Progenitor cell of endocrine pancreas (in vitro differentiated cells): ENCODE results near the gene KRTAP10-2. TPM values are rescaled to one million over a fixed set of nuclear protein-coding genes. Genes with fewer than 3 reads are reported as not detected.

Source experiments
- DNase-seq: peaks from one replicate; pipeline ENCODE4 v3.0.0; 2021; ENCODE audit warnings: low spot score; ENCODE audit not compliant: unreplicated experiment
- H3K27ac Mint-ChIP-seq: 2 replicates; pipeline ENCODE4 v1.8.0; 2021; ENCODE audit warnings: mild to moderate bottlenecking, moderate library complexity, mixed read lengths
- H3K27me3 Mint-ChIP-seq: 2 replicates; pipeline ENCODE4 v1.8.0; 2021; ENCODE audit warnings: mixed read lengths
- H3K36me3 Mint-ChIP-seq: 2 replicates; pipeline ENCODE4 v1.8.0; 2022; ENCODE audit warnings: mixed read lengths; ENCODE audit not compliant: insufficient read depth
- H3K4me1 Mint-ChIP-seq: 2 replicates; pipeline ENCODE4 v1.8.0; 2021; ENCODE audit warnings: low read depth, mixed read lengths
- H3K4me3 Mint-ChIP-seq: 2 replicates; pipeline ENCODE4 v1.8.0; 2021; ENCODE audit warnings: low read depth, mild to moderate bottlenecking, moderate library complexity, mixed read lengths
- H3K9me3 Mint-ChIP-seq: 2 replicates; pipeline ENCODE4 v1.8.0; 2021; ENCODE audit warnings: low read depth, mixed read lengths
- CTCF ChIP-seq: fragments of 200-600 bp; sonication (generic); IDR thresholded peaks from one replicate; pipeline ENCODE4 v1.5.0; 2021; ENCODE audit warnings: antibody characterized with exemption, mild to moderate bottlenecking; ENCODE audit not compliant: unreplicated experiment
- total RNA-seq: library from RNA; stranded (reverse); gene quantifications from 2 replicates; pipeline ENCODE4 v1.2.1, GENCODE V29; 2021

KRTAP10-2 gene
- total RNA-seq, 1 donor from 2014 or later = not detected

- no peak overlapping the region for H3K27ac Mint-ChIP-seq
- H3K4me1 Mint-ChIP-seq = no peaks in the 10 kb centered on the region
- no peak for TF ChIP-seq CTCF
- no peaks in the 10 kb centered on the region for H3K9me3 Mint-ChIP-seq
- no peak for DNase-seq
- H3K27me3 Mint-ChIP-seq = no peaks in the 10 kb centered on the region
- H3K4me3 Mint-ChIP-seq = no peak overlapping the region
- H3K36me3 Mint-ChIP-seq = no peaks in the 10 kb centered on the region
Measured at GRCh38 chr21:44513389-44514217, 37.7 kb downstream of the KRTAP10-2 start.

- Mint-ChIP-seq H3K27ac (no peak overlapping the region), H3K4me1 (no peaks in the 10 kb centered on the region), H3K36me3 (no peaks in the 10 kb centered on the region), H3K27me3 (no peaks in the 10 kb centered on the region), H3K4me3 (no peak overlapping the region), H3K9me3 (no peaks in the 10 kb centered on the region)
- DNase-seq = no peak
- TF ChIP-seq CTCF = no peak
Measured at GRCh38 chr21:44512496-44513388, 38.6 kb downstream of the KRTAP10-2 start.

DNA sequence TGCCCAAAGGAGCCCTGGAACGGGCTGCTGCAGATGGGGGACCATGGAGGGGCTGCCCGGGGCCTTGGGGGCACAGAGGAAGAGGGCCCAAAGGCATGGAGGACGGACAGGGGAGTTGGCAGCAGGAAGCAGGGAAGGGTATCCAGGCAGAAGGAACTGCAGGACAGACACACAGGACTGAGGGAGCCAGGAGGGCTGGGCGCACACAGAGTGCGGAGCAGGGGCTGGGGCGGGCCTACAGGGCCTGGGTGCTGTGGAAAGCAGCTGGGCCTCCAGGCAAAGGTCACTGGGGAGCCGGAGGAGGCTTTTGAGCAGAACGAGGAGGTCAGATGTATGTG is 39.4 kb downstream of the KRTAP10-2 start:
- TF ChIP-seq CTCF = no peak
- no peak for DNase-seq
- Mint-ChIP-seq H3K27ac (no peak overlapping the region), H3K4me3 (no peak overlapping the region), H3K27me3 (no peaks in the 10 kb centered on the region), H3K9me3 (no peaks in the 10 kb centered on the region), H3K36me3 (no peaks in the 10 kb centered on the region), H3K4me1 (no peaks in the 10 kb centered on the region)

GRCh38 chr21:44511219-44511937 is 39.9 kb downstream of the KRTAP10-2 start:
- Mint-ChIP-seq H3K4me3 (no peak overlapping the region), H3K4me1 (no peaks in the 10 kb centered on the region), H3K36me3 (no peaks in the 10 kb centered on the region), H3K27me3 (no peaks in the 10 kb centered on the region), H3K27ac (no peak overlapping the region), H3K9me3 (no peaks in the 10 kb centered on the region)
- no peak for TF ChIP-seq CTCF
- no peak for DNase-seq
